Bronchial epithelial cell (primary cell): ENCODE results near the gene MYORG. TPM values are rescaled to one million over a fixed set of nuclear protein-coding genes. Genes with fewer than 3 reads are reported as not detected.
"Not testable (repeated sequence)": the region's sequence is repeated elsewhere in the genome, so short reads cannot be mapped to it uniquely, and the experiment has no call there.

ENCODE experiments used
- DNase-seq: peaks from one replicate; pipeline ENCODE4 v3.0.0-alpha.2; 2010; ENCODE audit warnings: low read depth
- FAIRE-seq: peaks from 2 replicates; lab custom pipeline; 2011; peaks lifted over from hg19 to GRCh38; lab: Jason Lieb, UNC
- H3K27me3 ChIP-seq: 2 replicates; pipeline ENCODE4 v1.5.1; 2011; ENCODE audit warnings: low read length; ENCODE audit not compliant: control insufficient read depth, insufficient read depth
- H3K36me3 ChIP-seq: 2 replicates; pipeline ENCODE4 v1.5.1; 2011; ENCODE audit warnings: low read length; ENCODE audit not compliant: control insufficient read depth, insufficient read depth
- H3K4me3 ChIP-seq: 2 replicates; pipeline ENCODE4 v1.5.1; 2011; ENCODE audit warnings: mild to moderate bottlenecking, low read depth, low read length, control low read depth
- CTCF ChIP-seq: IDR thresholded peaks from 2 replicates; pipeline ENCODE4 v1.5.1; 2011; ENCODE audit warnings: mild to moderate bottlenecking, moderate library complexity, low read length, control low read depth, inconsistent platforms; ENCODE audit not compliant: insufficient read depth, severe bottlenecking
- total RNA-seq: library from RNA; depleted of rRNA; stranded (reverse); fragments of >200 nt; gene quantifications from 2 replicates; pipeline ENCODE4 v1.2.1, GENCODE V29; 2014

Gene MYORG
- total RNA-seq, 1 donor from 2014 or later, result 2.1 TPM

- FAIRE-seq (no peak), DNase-seq (no peak)
- Histone ChIP-seq H3K4me3 (no peak overlapping the region), H3K27me3 (no peaks in the 10 kb centered on the region), H3K36me3 (peaks cover 2% of the 10 kb centered on the region)
- TF ChIP-seq CTCF, result no peak
Observed at GRCh38 chr9:34365282-34365681, 11.4 kb downstream of the MYORG start.

- FAIRE-seq (no peak), DNase-seq (no peak)
- H3K36me3 ChIP-seq, result no peaks in the 10 kb centered on the region
- no peak overlapping the region for H3K4me3 ChIP-seq
- H3K27me3 ChIP-seq, result no peaks in the 10 kb centered on the region
- no peak for TF ChIP-seq CTCF
Observed at GRCh38 chr9:34363619-34364351, 12.9 kb downstream of the MYORG start.

GRCh38 chr9:34362614-34363214 is 14.0 kb downstream of the MYORG start:
- no peak for DNase-seq
- no peaks in the 10 kb centered on the region for H3K36me3 ChIP-seq
- no peaks in the 10 kb centered on the region for H3K27me3 ChIP-seq
- no peak for FAIRE-seq
- no peak for TF ChIP-seq CTCF
- H3K4me3 ChIP-seq, result no peak overlapping the region

- H3K4me3 ChIP-seq, FAIRE-seq, H3K27me3 ChIP-seq, H3K36me3 ChIP-seq, DNase-seq: not testable (repeated sequence)
Observed at GRCh38 chr9:34352957-34353356, 23.7 kb downstream of the MYORG start.

- FAIRE-seq, H3K27me3 ChIP-seq, DNase-seq, H3K4me3 ChIP-seq, H3K36me3 ChIP-seq: not testable (repeated sequence)
Observed at GRCh38 chr9:34352122-34352652, 24.5 kb downstream of the MYORG start.

GRCh38 chr9:34349324-34349723 is 27.4 kb downstream of the MYORG start:
- TF ChIP-seq CTCF, result no peak
- FAIRE-seq (no peak), DNase-seq (no peak)

GRCh38 chr9:34347800-34348158 is 28.9 kb downstream of the MYORG start:
- no peaks in the 10 kb centered on the region for H3K27me3 ChIP-seq
- FAIRE-seq (no peak), DNase-seq (no peak)
- H3K4me3 ChIP-seq, result no peak overlapping the region
- H3K36me3 ChIP-seq, result peaks cover 3% of the 10 kb centered on the region
- TF ChIP-seq CTCF, result no peak

More at GRCh38 chr9:34349324-34349723, 27.4 kb downstream of the MYORG start:
- Histone ChIP-seq H3K27me3 (no peaks in the 10 kb centered on the region), H3K36me3 (no peaks in the 10 kb centered on the region), H3K4me3 (no peak overlapping the region)
